K562 (cell line): ENCODE measurements around the gene SEPTIN6. TPM values are rescaled to one million over a fixed set of nuclear protein-coding genes. Genes with fewer than 3 reads are reported as not detected.

Source experiments
- BHLHE40 ChIP-seq: IDR thresholded peaks from 2 replicates; pipeline ENCODE4 v1.6.1; 2011; ENCODE audit warnings: low read length, improper control_type of control experiment
- BMI1 ChIP-seq: fragments of 150-350 bp; IDR thresholded peaks from 2 replicates; pipeline ENCODE4 v1.6.1; 2014; ENCODE audit warnings: low read length
- CREBBP ChIP-seq: IDR thresholded peaks from one replicate; pipeline ENCODE4 v1.6.1; 2012; ENCODE audit warnings: low read depth, mild to moderate bottlenecking, control low read depth, inconsistent platforms, low read length
- ELF4 ChIP-seq: fragments of 450-650 bp; formaldehyde crosslinking; IDR thresholded peaks from 2 replicates; pipeline ENCODE4 v1.4.0; 2022; ENCODE audit warnings: missing genetic modification characterization
- ESRRA ChIP-seq: fragments of 450-650 bp; IDR thresholded peaks from 2 replicates; pipeline ENCODE4 v1.6.1; 2014; ENCODE audit warnings: low read depth, mild to moderate bottlenecking, moderate library complexity, borderline replicate concordance
- FOXM1 ChIP-seq, 2 experiments: fragments of 450-650 bp in 1 of 2; sonication (generic) in 1 of 2; formaldehyde crosslinking in 1 of 2; IDR thresholded peaks; 2 replicates each; pipeline versions ENCODE4 v1.6.1 to v1.9.0; 2017 to 2022; ENCODE audit warnings: low read depth in 2 of 2, mild to moderate bottlenecking in 2 of 2, missing genetic modification reagents in 1 of 2, moderate library complexity in 1 of 2
- HNRNPL ChIP-seq: fragments of 200-400 bp; formaldehyde crosslinking; IDR thresholded peaks from 2 replicates; pipeline ENCODE4 v1.6.1; 2017; ENCODE audit warnings: low read depth, mild to moderate bottlenecking, low read length
- NCOA6 ChIP-seq: fragments of 450-650 bp; IDR thresholded peaks from 2 replicates; pipeline ENCODE4 v1.6.1; 2017; ENCODE audit warnings: mild to moderate bottlenecking
- NONO ChIP-seq, 2 experiments: fragments of 200-400 bp in 1 of 2; fragments of 450-650 bp in 1 of 2; formaldehyde crosslinking in 1 of 2; IDR thresholded peaks; 2 replicates each; pipeline ENCODE4 v1.6.1; 2017; ENCODE audit warnings: low read depth in 2 of 2, mild to moderate bottlenecking in 2 of 2, moderate library complexity in 2 of 2, low read length in 1 of 2
- OTX1 ChIP-seq: fragments of 450-650 bp; formaldehyde crosslinking; IDR thresholded peaks from 2 replicates; pipeline ENCODE4 v1.4.0; 2022; ENCODE audit warnings: mild to moderate bottlenecking
- PTTG1 ChIP-seq: fragments of 450-650 bp; IDR thresholded peaks from 2 replicates; pipeline ENCODE4 v1.6.1; 2016; ENCODE audit warnings: low read depth, mild to moderate bottlenecking, missing genetic modification characterization, missing compliant biosample characterization
- RB1 ChIP-seq: fragments of 450-650 bp; IDR thresholded peaks from 2 replicates; pipeline ENCODE4 v1.6.1; 2017; ENCODE audit warnings: low read depth, mild to moderate bottlenecking
- RBM25 ChIP-seq: fragments of 200-400 bp; formaldehyde crosslinking; IDR thresholded peaks from 2 replicates; pipeline ENCODE4 v1.6.1; 2018; ENCODE audit warnings: low read length, low read depth, moderate library complexity; ENCODE audit not compliant: severe bottlenecking
- SNIP1 ChIP-seq: fragments of 450-650 bp; IDR thresholded peaks from 2 replicates; pipeline ENCODE4 v1.7.1; 2017; ENCODE audit warnings: low read depth, mild to moderate bottlenecking
- SREBF1 ChIP-seq: fragments of 150-350 bp; IDR thresholded peaks from 2 replicates; pipeline ENCODE4 v1.6.1; 2014; ENCODE audit warnings: antibody characterized with exemption, low read depth, low read length, borderline replicate concordance
- SRSF1 ChIP-seq: fragments of 200-400 bp; formaldehyde crosslinking; IDR thresholded peaks from 2 replicates; pipeline ENCODE4 v1.6.1; 2017; ENCODE audit warnings: mild to moderate bottlenecking, low read depth, low read length, moderate library complexity
- TBP ChIP-seq: optimal IDR thresholded peaks from 2 replicates; pipeline ENCODE3; 2011; ENCODE audit warnings: low read depth, low read length, improper control_type of control experiment
- ZNF511 ChIP-seq: sonication (generic); formaldehyde crosslinking; IDR thresholded peaks from 2 replicates; pipeline ENCODE4 v1.8.0; 2022; ENCODE audit warnings: mild to moderate bottlenecking, missing genetic modification reagents
- ZNF592 ChIP-seq: fragments of 450-650 bp; IDR thresholded peaks from 2 replicates; pipeline ENCODE4 v1.6.1; 2017; ENCODE audit warnings: antibody characterized with exemption, mild to moderate bottlenecking
- ZNF695 ChIP-seq: fragments of 450-650 bp; formaldehyde crosslinking; IDR thresholded peaks from 2 replicates; pipeline ENCODE4 v1.4.0; 2020; ENCODE audit warnings: mild to moderate bottlenecking, moderate library complexity
- ZNF79 ChIP-seq: fragments of 250-450 bp; sonication (Bioruptor Pico); IDR thresholded peaks from 2 replicates; pipeline ENCODE4 v1.4.0; 2020; ENCODE audit warnings: low read depth, mild to moderate bottlenecking, moderate library complexity
- polyA plus RNA-seq, 8 experiments: library from polyadenylated mRNA; depleted of rRNA in 4 of 8; stranded (reverse) in 5 of 8; unstranded in 3 of 8; fragments of >200 nt; fragmentation: Nextera tagmentation in 2 of 8; fragmentation: Illumina TruSeq in 1 of 8; extraction: Ambion mirVana in 2 of 8; extraction: Trizol in 1 of 8; gene quantifications; 2 replicates each; pipeline versions ENCODE4 v1.2.1 to v1.2.3, GENCODE V29; 2011 to 2014; ENCODE audit warnings: inconsistent platforms in 1 of 8, missing spikeins in 1 of 8
- total RNA-seq, 7 experiments: library from RNA; depleted of rRNA in 6 of 7; stranded (reverse); fragments of >200 nt in 6 of 7; fragmentation: Illumina TruSeq in 2 of 7; extraction: Trizol in 2 of 7; gene quantifications; 2 replicates each; pipeline versions ENCODE4 v1.2.1 to v1.2.3, GENCODE V29; 2011 to 2021; ENCODE audit warnings: low replicate concordance in 1 of 7

The SEPTIN6 gene
- total and polyA plus RNA-seq, 9 of the 15 experiments (the other 6 are each of a cell fraction or from before 2014, with no cell fraction given): 8.4 to 67.0 (median 37.8) TPM

DNA sequence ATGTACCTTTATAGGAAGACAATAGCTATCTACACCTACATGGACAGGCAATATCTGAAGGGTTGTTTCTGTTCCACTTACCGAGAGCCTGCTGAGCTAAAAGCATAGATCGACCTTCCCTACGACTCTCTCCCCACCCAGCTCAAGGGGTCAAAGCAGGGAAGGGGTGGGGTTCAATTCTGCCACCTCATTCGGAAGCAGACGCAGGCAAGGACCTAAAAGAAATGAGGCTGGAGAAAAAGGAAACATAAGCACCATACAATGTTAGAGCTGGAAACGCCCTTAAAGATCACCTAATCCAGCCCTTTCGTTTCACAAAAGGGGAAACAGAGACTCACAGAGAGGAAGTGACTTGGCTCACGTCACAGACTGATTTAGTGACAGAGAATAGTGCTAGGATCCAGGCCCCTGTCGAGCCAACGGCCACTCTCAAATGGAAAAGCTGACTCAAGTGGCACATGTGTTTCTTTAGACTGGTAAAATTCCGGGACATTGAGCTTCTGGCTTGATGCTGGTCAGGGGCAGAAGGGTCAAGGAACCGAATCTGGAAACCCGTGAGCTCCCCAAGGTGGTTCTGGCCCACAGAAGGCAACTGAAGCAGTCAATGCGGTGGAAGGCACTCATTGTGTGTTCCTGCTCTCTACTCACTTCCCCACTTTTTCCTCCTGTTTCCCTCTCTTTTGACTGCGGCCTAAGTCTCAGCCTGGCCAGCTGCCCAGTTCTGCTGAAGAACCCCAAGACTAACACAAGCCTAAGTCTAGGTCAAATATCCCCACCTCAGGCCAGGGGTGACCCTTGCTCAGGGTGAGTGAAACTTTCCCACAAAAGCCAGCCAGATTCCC, 7.5 kb downstream of the SEPTIN6 start (continued):
- TF ChIP-seq SREBF1 (no peak), NONO (IDR thresholded peaks at IDR 0.05; ENCODE audit: low read depth in 2 of 2, low read length in 1 of 2) (no peak), NCOA6 (no peak), ZNF511 (no peak), HNRNPL (no peak), ZNF79 (no peak), PTTG1 (tag) (no peak), ELF4 (CRISPR knock-in tag) (no peak), SNIP1 (no peak), ESRRA (no peak), ZNF592 (peak; percentile 65), RBM25 (no peak), CREBBP (no peak), FOXM1 (IDR thresholded peaks at IDR 0.05; ENCODE audit: low read depth) (no peak), FOXM1 (CRISPR knock-in tag; IDR thresholded peaks at IDR 0.05; ENCODE audit: low read depth) (no peak), BHLHE40 (no peak), OTX1 (CRISPR knock-in tag) (no peak), RB1 (no peak), BMI1 (no peak), SRSF1 (no peak), TBP (peak; percentile 41), ZNF695 (CRISPR knock-in tag) (no peak)
